GM15510 (cell line): ENCODE data around the gene TRPC4AP.

Experiments
- POLR2A ChIP-seq: IDR thresholded peaks from 3 replicates; pipeline ENCODE4 v1.6.1; 2011; ENCODE audit warnings: borderline replicate concordance; ENCODE audit not compliant: insufficient read length; ENCODE audit errors: extremely low read depth

Gene TRPC4AP

GRCh38 chr20:35117196-35117595 lies 24.6 kb upstream of the TRPC4AP start:
- TF ChIP-seq POLR2A: no peak

GRCh38 chr20:35116258-35116657 lies 23.7 kb upstream of the TRPC4AP start:
- no peak for TF ChIP-seq POLR2A

DNA sequence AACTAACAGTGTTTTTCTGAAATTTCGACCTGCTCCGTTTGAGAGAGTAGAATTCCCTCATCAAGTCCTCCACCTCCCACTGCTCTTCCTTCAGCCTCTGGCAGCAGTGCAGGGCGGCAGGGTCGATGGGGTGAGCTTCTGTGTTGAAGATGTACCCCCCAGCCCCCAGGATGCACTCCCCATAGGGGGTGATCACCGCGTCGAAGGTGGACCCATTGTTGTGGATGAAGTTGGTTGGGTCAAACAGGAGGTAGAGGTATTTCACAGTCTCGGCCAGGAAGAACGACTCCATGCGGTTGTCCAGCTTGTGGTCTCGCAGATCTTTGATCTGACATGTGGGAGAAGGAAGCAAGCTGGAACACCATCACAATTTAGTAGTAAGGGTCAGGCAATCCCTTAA lies 23.0 kb upstream of the TRPC4AP start:
- no peak for TF ChIP-seq POLR2A

GRCh38 chr20:35111141-35111888 lies 18.7 kb upstream of the TRPC4AP start:
- TF ChIP-seq POLR2A: no peak

- no peak for TF ChIP-seq POLR2A
Observed at GRCh38 chr20:35108921-35109320, 16.3 kb upstream of the TRPC4AP start.

DNA sequence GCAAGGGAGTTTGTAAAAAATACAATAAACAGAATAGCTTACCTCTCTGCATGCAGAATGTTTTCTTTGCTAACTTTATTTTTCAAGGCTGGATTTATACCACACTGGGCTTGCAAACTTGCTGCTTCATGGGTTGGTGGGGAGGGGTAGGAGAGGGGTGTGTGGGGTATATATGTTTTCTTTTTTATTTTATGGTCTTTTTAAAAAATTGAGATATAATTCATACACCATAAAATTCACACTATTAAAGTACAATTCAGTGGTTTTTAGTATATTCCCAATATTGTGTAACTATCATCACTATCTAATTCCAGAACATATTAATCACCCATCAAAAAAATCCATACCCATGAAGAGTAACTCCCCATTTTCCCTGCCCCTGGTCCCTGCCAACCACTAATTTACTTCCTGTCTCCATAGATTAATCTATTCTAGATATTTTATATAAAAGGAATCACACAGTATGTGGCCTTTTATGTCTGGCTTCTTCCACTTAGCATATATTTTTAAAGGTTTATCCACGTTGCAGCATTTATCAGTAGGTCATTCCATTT lies 14.3 kb upstream of the TRPC4AP start:
- TF ChIP-seq POLR2A: no peak

DNA sequence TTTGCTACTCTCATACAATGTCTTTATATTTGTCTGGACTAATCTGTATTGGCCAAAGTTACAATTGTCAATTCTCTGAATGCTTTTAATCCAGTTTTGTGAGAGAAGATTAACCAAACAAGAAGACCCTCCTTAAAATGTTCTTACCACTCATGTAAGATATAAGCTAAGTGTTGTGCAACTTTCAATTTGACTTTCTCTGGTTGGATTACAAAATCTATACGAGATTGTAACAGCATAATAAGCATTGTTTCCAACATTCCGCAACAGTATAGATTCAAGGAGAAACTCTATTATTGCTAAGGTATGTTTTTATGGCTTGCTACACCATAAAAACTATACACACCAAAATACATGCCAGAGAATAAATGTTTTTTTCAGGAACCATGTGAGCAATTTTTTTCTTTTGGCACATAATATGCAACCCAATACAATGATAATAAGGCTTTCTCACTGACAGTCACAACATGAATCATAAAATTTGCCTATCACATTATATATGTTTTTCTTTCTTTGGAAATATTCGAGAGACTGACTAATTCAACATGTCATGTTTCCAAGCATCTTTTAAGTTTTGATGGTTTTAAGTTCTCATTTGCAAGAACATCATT lies 12.2 kb upstream of the TRPC4AP start:
- no peak for TF ChIP-seq POLR2A

DNA sequence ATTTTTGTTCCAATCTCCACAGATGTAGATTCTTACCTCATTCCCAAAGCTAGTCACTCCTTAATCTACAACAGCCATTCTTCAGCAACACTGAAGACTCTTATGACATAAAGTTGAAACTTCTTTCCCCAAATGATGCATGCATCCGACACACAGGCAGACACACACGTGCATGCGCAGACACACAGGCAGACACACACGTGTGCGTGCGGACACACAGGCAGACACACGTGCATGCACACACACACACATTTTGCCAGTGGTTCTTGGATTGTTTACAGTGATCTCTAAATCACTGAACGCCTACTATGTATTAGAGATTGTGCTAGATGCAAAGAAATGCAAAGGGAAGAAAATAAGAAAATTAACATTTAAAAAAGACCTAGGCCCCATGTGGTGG lies 9.0 kb upstream of the TRPC4AP start:
- no peak for TF ChIP-seq POLR2A

DNA sequence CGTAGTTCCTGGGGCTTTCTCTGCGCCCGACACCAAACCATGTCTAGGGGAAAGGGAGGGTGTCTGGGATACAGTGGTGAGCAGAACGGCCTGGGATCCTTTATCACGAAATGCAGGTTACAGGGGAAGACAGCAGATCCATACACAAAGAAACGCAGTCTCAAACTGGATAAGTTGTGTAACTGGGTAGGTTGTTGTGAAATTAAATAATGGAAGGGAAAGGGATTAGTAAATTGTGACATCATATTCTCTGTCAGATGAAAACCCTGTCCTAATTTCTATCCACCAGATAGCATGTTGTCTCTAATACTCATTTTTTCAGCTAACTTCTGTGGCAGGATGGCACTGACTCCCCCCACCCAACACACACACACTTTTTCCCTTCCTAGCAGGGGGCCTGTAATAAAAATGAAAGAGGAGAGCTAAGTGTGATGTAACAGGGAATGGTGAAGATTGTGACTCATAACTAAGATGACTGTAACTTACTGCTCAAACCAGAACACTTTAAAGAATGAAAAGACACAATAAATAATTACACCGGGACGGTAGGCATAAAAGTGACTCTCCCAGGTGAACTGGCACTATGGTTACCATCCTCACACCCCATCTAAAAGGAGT lies 769 bp upstream of the TRPC4AP start:
- no peak for TF ChIP-seq POLR2A

GRCh38 chr20:35091816-35092523 lies 637 bp downstream of the TRPC4AP start:
- TF ChIP-seq POLR2A: no peak

DNA sequence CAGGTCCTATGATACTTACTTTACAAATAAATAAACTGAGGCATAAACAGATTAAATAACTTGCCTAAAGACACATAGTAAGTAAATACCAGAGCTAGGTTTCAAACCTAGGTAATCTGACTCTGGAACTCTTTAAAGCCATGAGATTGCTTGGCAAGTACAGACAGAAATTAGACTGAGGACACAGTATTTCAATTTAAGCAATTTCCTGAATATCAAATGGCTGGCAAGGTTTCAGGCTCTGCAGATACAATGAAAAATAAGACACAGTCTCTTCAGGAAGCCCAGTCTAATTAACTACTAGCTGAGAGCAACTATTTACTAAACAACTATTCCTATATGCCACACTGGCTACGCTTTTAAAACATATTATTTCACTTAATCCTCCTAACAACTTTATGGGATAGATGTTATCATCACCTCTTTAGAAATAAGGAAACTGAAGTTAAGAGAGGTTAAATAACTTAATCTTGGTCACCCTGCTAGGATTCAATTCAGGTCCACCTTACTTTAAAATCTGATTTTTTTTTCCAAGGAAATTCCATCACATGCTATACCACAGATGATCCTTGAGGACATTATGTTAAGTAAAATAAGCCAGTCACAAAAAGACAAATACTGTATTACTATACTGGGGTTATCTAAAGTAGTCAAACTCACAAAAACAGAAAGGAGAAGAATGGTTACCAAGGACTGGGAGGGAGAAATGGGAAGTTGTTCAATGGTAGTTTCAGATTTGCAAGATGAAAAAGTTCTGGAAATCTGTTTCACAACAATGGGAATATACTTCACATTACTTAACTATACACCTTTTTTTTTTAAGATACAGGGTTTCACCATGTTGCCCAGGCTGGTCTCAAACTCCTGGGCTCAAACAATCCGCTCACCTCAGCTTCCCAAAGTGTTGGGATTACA lies 4.1 kb downstream of the TRPC4AP start:
- TF ChIP-seq POLR2A: no peak

DNA sequence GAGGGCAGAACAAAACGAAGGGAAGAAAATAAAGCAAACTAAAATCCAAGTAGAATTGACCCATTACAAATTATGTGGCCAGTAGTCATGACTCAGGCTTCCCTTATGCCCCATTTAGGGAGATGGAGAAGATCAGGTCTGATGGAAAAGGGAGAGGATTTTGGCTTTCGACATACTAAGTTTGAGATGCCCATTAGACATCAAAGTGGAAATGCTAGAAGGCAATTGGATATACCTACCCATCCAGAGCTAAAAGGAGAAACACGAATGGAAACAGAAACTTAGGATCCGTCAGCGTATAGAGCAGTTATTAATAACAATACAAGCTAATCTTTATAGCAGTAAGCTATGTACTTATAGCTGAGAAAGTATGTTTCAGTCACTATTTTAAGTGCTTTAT lies 4.8 kb downstream of the TRPC4AP start:
- TF ChIP-seq POLR2A: no peak

GRCh38 chr20:35087355-35087754 lies 5.3 kb downstream of the TRPC4AP start:
- no peak for TF ChIP-seq POLR2A

GRCh38 chr20:35085477-35086225 lies 7.0 kb downstream of the TRPC4AP start:
- no peak for TF ChIP-seq POLR2A

- no peak for TF ChIP-seq POLR2A
Observed at GRCh38 chr20:35084998-35085397, 7.6 kb downstream of the TRPC4AP start.
